ENCODE measurements around the gene DPP3. TPM values are rescaled to one million over a fixed set of nuclear protein-coding genes. Genes with fewer than 3 reads are reported as not detected.

The DPP3 gene
- total RNA-seq, 4 donors from 2014 or later = 32.8 to 116 (median 53.4) TPM

- DNase-seq = no peak
- no peak overlapping the region for H3K27ac ChIP-seq
- H3K9me3 ChIP-seq = no peaks in the 10 kb centered on the region
- H3K4me1 ChIP-seq = peaks cover 9 to 15% (median 12%) of the 10 kb centered on the region in 4 donors
- in situ Hi-C loops (cut with MboI; ENCODE audit: low pct_ligation_motif_present in 1 of 4, low pct_unique_long_range_greater_than_20kb in 1 of 4, low sequenced_read_pairs in 3 of 4) = no loop called here
- intact Hi-C loops (cut with DNase I; ENCODE audit: low total_unique reads) = no loop called here
- H3K27me3 ChIP-seq = no peaks in the 10 kb centered on the region
- WGBS, 2 donors (ENCODE audit: low coverage in 1 of 2) = 95 to 100% methylated on average over 3 to 16 of the region's 16 CpGs
- no peaks in the 10 kb centered on the region for H3K36me3 ChIP-seq
- no peak overlapping the region for H3K4me3 ChIP-seq
- TF ChIP-seq, protein P1, sequence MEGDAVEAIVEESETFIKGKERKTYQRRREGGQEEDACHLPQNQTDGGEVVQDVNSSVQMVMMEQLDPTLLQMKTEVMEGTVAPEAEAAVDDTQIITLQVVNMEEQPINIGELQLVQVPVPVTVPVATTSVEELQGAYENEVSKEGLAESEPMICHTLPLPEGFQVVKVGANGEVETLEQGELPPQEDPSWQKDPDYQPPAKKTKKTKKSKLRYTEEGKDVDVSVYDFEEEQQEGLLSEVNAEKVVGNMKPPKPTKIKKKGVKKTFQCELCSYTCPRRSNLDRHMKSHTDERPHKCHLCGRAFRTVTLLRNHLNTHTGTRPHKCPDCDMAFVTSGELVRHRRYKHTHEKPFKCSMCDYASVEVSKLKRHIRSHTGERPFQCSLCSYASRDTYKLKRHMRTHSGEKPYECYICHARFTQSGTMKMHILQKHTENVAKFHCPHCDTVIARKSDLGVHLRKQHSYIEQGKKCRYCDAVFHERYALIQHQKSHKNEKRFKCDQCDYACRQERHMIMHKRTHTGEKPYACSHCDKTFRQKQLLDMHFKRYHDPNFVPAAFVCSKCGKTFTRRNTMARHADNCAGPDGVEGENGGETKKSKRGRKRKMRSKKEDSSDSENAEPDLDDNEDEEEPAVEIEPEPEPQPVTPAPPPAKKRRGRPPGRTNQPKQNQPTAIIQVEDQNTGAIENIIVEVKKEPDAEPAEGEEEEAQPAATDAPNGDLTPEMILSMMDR (IDR thresholded peaks at IDR 0.05) = no peak
- no peak for TF ChIP-seq EP300 (IDR thresholded peaks at IDR 0.05; ENCODE audit: low read depth)
- TF ChIP-seq POLR2A (IDR thresholded peaks at IDR 0.05) = no peak
- TF ChIP-seq POLR2AphosphoS5 (IDR thresholded peaks at IDR 0.05) = no peak
These were observed 9.1 kb upstream of the DPP3 start for GRCh38 chr11:66471142-66471541.

DNA sequence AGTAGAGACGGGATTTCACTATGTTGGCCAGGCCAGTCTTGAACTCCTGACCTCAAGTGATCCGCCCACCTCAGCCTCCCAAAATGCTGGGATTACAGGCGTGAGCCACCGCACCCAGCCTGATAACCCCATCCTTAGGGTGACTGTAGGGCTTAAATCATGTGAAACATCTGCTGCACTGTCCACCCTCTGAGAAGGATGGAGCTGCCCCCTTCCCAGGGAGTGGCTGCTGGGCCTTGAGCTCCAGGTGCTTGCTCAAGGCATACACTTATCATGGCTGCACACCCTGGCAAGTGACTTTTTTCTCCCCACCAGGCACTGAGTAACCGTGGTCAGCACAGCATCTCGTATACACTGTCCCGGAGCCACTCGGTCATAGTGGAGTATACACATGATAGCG is 8.2 kb upstream of the DPP3 start:
- DNase-seq = no peak
- no peak for TF ChIP-seq POLR2A (IDR thresholded peaks at IDR 0.05)
- TF ChIP-seq, protein P1 (IDR thresholded peaks at IDR 0.05) = no peak
- no peak for TF ChIP-seq EP300 (IDR thresholded peaks at IDR 0.05; ENCODE audit: low read depth)
- H3K9me3 ChIP-seq = no peaks in the 10 kb centered on the region
- no peaks in the 10 kb centered on the region for H3K36me3 ChIP-seq
- intact Hi-C loops (cut with DNase I; ENCODE audit: low total_unique reads) (no loop called here), in situ Hi-C loops (cut with MboI; ENCODE audit: low pct_ligation_motif_present in 1 of 4, low pct_unique_long_range_greater_than_20kb in 1 of 4, low sequenced_read_pairs in 3 of 4) (no loop called here)
- peaks cover 9 to 11% (median 11%) of the 10 kb centered on the region in 4 donors for H3K4me1 ChIP-seq
- no peak overlapping the region for H3K4me3 ChIP-seq
- no peaks in the 10 kb centered on the region for H3K27me3 ChIP-seq
- 95% methylated on average over 9 of the region's 9 CpGs; no CpG with 5 or more reads in 1 of the 2 donors for WGBS, 2 donors (ENCODE audit: low coverage in 1 of 2)
- no peak overlapping the region for H3K27ac ChIP-seq

GRCh38 chr11:66473167-66473566 is 7.1 kb upstream of the DPP3 start:
- Histone ChIP-seq H3K4me3 (no peak overlapping the region), H3K36me3 (no peaks in the 10 kb centered on the region), H3K9me3 (no peaks in the 10 kb centered on the region), H3K4me1 (peaks cover under 1 to 1% (median under 1%) of the 10 kb centered on the region in 4 donors), H3K27me3 (no peaks in the 10 kb centered on the region), H3K27ac (no peak overlapping the region)
- no peak for TF ChIP-seq POLR2A (IDR thresholded peaks at IDR 0.05)
- no peak for DNase-seq
- intact Hi-C loops (cut with DNase I; ENCODE audit: low total_unique reads) (no loop called here), in situ Hi-C loops (cut with MboI; ENCODE audit: low pct_ligation_motif_present in 1 of 4, low pct_unique_long_range_greater_than_20kb in 1 of 4, low sequenced_read_pairs in 3 of 4) (no loop called here)
- 92% methylated on average over 11 of the region's 11 CpGs; no CpG with 5 or more reads in 1 of the 2 donors for WGBS, 2 donors (ENCODE audit: low coverage in 1 of 2)

GRCh38 chr11:66473608-66474515 is 6.4 kb upstream of the DPP3 start:
- Histone ChIP-seq H3K27ac (no peak overlapping the region), H3K9me3 (no peaks in the 10 kb centered on the region), H3K4me1 (peaks cover 0 to 3% (median under 1%) of the 10 kb centered on the region in 4 donors), H3K36me3 (no peaks in the 10 kb centered on the region), H3K4me3 (no peak overlapping the region), H3K27me3 (no peaks in the 10 kb centered on the region)
- in situ Hi-C loops (cut with MboI; ENCODE audit: low pct_ligation_motif_present in 1 of 4, low pct_unique_long_range_greater_than_20kb in 1 of 4, low sequenced_read_pairs in 3 of 4) (no loop called here), intact Hi-C loops (cut with DNase I; ENCODE audit: low total_unique reads) (no loop called here)
- no peak for TF ChIP-seq POLR2A (IDR thresholded peaks at IDR 0.05)
- no peak for DNase-seq
- 67 to 85% methylated on average over 3 to 15 of the region's 20 CpGs for WGBS, 2 donors (ENCODE audit: low coverage in 1 of 2)

- no peaks in the 10 kb centered on the region for H3K9me3 ChIP-seq
- no peaks in the 10 kb centered on the region for H3K36me3 ChIP-seq
- WGBS, 2 donors (ENCODE audit: low coverage in 1 of 2) = 89% methylated on average over 21 of the region's 44 CpGs; no CpG with 5 or more reads in 1 of the 2 donors
- H3K27ac ChIP-seq = no peak overlapping the region
- no peak overlapping the region for H3K4me3 ChIP-seq
- in situ Hi-C loops (cut with MboI; ENCODE audit: low pct_ligation_motif_present in 1 of 4, low pct_unique_long_range_greater_than_20kb in 1 of 4, low sequenced_read_pairs in 3 of 4) = no loop called here
- H3K4me1 ChIP-seq = peaks cover 0 to 10% (median 7%) of the 10 kb centered on the region in 4 donors
- TF ChIP-seq POLR2A (IDR thresholded peaks at IDR 0.05) = no peak
- TF ChIP-seq, protein P1 (IDR thresholded peaks at IDR 0.05) = no peak
- TF ChIP-seq POLR2AphosphoS5 (IDR thresholded peaks at IDR 0.05) = no peak
- no peak for TF ChIP-seq EP300 (IDR thresholded peaks at IDR 0.05; ENCODE audit: low read depth)
- no peaks in the 10 kb centered on the region for H3K27me3 ChIP-seq
- intact Hi-C loops (cut with DNase I; ENCODE audit: low total_unique reads) = no loop called here
- no peak for DNase-seq
These were observed 4.7 kb upstream of the DPP3 start for GRCh38 chr11:66475349-66476172.

All from transverse colon (tissue), 4 donors.